RWPE1 (cell line): Measurements from ENCODE around the gene LRRC51.

Experiments used
- CTCF ChIA-PET: fragments of 350-600 bp; sonication (Branson Sonifier 250); formaldehyde crosslinking; extraction: SDS; loops from one replicate; lab custom pipeline; 2021; lab: Yijun Ruan, JAX
- POLR2A ChIA-PET: fragments of 400-600 bp; formaldehyde crosslinking; extraction: SDS; loops from one replicate; lab custom pipeline; 2020; ENCODE audit warnings: antibody characterized with exemption; ENCODE audit not compliant: low non-redundant PET; lab: Yijun Ruan, JAX
- DNase-seq: peaks from one replicate; pipeline ENCODE4 v3.0.0; 2012; ENCODE audit warnings: low spot score
- H3K27ac ChIP-seq: fragments of 450-650 bp; 2 replicates; pipeline ENCODE4 v1.5.1; 2017
- CTCF ChIP-seq: fragments of 450-650 bp; conservative IDR thresholded peaks from 2 replicates; pipeline ENCODE4 v1.5.1; 2017; ENCODE audit warnings: low read depth, mild to moderate bottlenecking

LRRC51 gene

GRCh38 chr11:72048766-72049460 lies 31.7 kb upstream of the LRRC51 start:
- no peak overlapping the region for H3K27ac ChIP-seq
- ChIA-PET CTCF (interaction anchor here (0.6 to 1.1 kb wide), 3 partner anchors 24 to 304 kb away, joined by 3 to 8 read pairs (median 4); no protein-coding TSS in a partner anchor), POLR2A (no interaction called here)
- no peak for DNase-seq
- TF ChIP-seq CTCF = no peak

- CTCF ChIA-PET = interaction anchor here (0.8 kb wide), 1 partner anchor 34 kb away, joined by 4 read pairs; no protein-coding TSS in a partner anchor
- H3K27ac ChIP-seq = peak overlapping the region; percentile 58
- DNase-seq = no peak
- TF ChIP-seq CTCF = no peak
- POLR2A ChIA-PET = no interaction called here
Observed at GRCh38 chr11:72058416-72059034, 22.1 kb upstream of the LRRC51 start.

- POLR2A ChIA-PET = no interaction called here
- CTCF ChIA-PET = no interaction called here
- DNase-seq = no peak
Observed at GRCh38 chr11:72061739-72062396, 18.8 kb upstream of the LRRC51 start.

GRCh38 chr11:72066855-72067254 lies 13.8 kb upstream of the LRRC51 start:
- no peak for TF ChIP-seq CTCF
- no peak overlapping the region for H3K27ac ChIP-seq
- ChIA-PET POLR2A (interaction anchor here (0.7 kb wide), 1 partner anchor 26 kb away, joined by 4 read pairs; no protein-coding TSS in a partner anchor), CTCF (interaction anchor here (2.8 kb wide), 1 partner anchor 42 kb away, joined by 13 read pairs; no protein-coding TSS in a partner anchor)
- no peak for DNase-seq

More at GRCh38 chr11:72061739-72062396, 18.8 kb upstream of the LRRC51 start:
- TF ChIP-seq CTCF = no peak
- H3K27ac ChIP-seq = no peak overlapping the region

GRCh38 chr11:72067266-72067665 lies 13.4 kb upstream of the LRRC51 start:
- ChIA-PET CTCF (interaction anchor here (2.8 kb wide), 1 partner anchor 42 kb away, joined by 13 read pairs; no protein-coding TSS in a partner anchor), POLR2A (no interaction called here)
- H3K27ac ChIP-seq = no peak overlapping the region
- no peak for TF ChIP-seq CTCF
- DNase-seq = no peak

- no peak for TF ChIP-seq CTCF
- no peak overlapping the region for H3K27ac ChIP-seq
- CTCF ChIA-PET = interaction anchor here (0.5 to 2.8 kb wide), 4 partner anchors 16 to 1787 kb away, joined by 3 to 13 read pairs (median 3); no protein-coding TSS in a partner anchor
- no peak for DNase-seq
- POLR2A ChIA-PET = no interaction called here
Observed at GRCh38 chr11:72067676-72068075, 13.0 kb upstream of the LRRC51 start.
